Subcutaneous abdominal adipose tissue (tissue), 5 donors: ENCODE measurements around the gene EIF4A2.

Experiments used
- H3K27ac ChIP-seq: one replicate; pipeline ENCODE4 v1.7.0; 2013; ENCODE audit warnings: low read depth, mild to moderate bottlenecking, inconsistent platforms, low read length, moderate library complexity
- H3K27me3 ChIP-seq, 5 donors: one replicate each; pipeline ENCODE4 v1.7.0; 2013; ENCODE audit warnings: low read length in 5 of 5, inconsistent platforms in 1 of 5; ENCODE audit not compliant: control insufficient read depth in 5 of 5, insufficient read depth in 4 of 5
- H3K36me3 ChIP-seq, 5 donors: one replicate each; pipeline ENCODE4 v1.7.0; 2013; ENCODE audit warnings: low read length in 5 of 5; ENCODE audit not compliant: control insufficient read depth in 5 of 5, insufficient read depth in 5 of 5
- H3K4me1 ChIP-seq, 5 donors: one replicate each; pipeline ENCODE4 v1.7.0; 2013; ENCODE audit warnings: low read length in 5 of 5, mild to moderate bottlenecking in 3 of 5, moderate library complexity in 1 of 5; ENCODE audit not compliant: control insufficient read depth in 5 of 5, insufficient read depth in 5 of 5
- H3K4me3 ChIP-seq, 5 donors: one replicate each; pipeline ENCODE4 v1.7.0; 2013; ENCODE audit warnings: low read length in 5 of 5, low read depth in 1 of 5
- H3K9ac ChIP-seq, 5 donors: one replicate each; pipeline ENCODE4 v1.7.0; 2013; ENCODE audit warnings: low read length in 5 of 5, mild to moderate bottlenecking in 4 of 5, moderate library complexity in 3 of 5
- H3K9me3 ChIP-seq, 5 donors: one replicate each; pipeline ENCODE4 v1.7.0; 2013; ENCODE audit warnings: low read length in 5 of 5; ENCODE audit not compliant: control insufficient read depth in 5 of 5
- donor health status: healthy.
- donor health status: healthy.
- donor health status: healthy.
- donor health status: healthy.
- donor health status: healthy.

Gene EIF4A2

DNA sequence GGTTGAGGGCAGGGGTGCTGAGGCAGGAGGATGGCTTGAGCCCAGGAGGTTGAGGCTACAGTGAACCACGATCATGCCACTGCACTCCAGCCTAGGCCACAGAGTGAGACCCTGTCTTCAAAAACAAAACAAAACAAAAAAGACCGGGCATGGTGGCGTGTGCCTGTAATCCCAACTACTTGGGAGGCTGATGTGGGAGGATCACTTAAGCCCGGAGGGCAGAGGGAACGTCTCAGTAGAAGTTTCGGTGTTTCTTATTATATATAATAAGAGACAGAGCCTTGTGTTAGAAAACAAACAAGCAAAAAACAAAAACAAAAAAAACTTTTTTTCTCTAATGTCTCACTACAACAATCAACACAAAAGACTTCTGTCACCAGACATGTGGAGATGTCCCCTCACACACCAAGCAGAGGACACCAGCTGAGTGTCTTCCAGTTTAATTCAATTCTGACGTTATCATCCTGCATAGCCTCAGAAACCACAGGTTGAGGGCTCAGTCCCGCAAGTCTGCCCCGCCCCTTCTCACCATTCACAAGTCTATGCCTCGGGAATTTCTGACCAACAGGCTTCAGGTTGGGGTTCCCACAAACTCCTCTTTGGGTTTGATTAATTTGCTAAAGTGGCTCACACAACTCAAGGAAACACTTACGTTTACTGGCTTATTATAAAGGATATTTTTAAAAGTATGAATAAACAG lies 24.0 kb upstream of the EIF4A2 start:
- Histone ChIP-seq H3K36me3 (no peaks in the 10 kb centered on the region), H3K4me3 (no peak overlapping the region), H3K4me1 (no peaks in the 10 kb centered on the region), H3K9me3 (no peaks in the 10 kb centered on the region), H3K27ac (no peak overlapping the region), H3K27me3 (no peaks in the 10 kb centered on the region), H3K9ac (no peak overlapping the region)

GRCh38 chr3:186760141-186760833 lies 23.1 kb upstream of the EIF4A2 start:
- H3K4me3 ChIP-seq, result no peak overlapping the region
- no peak overlapping the region for H3K27ac ChIP-seq
- H3K36me3 ChIP-seq, result no peaks in the 10 kb centered on the region
- H3K4me1 ChIP-seq, result no peaks in the 10 kb centered on the region
- H3K27me3 ChIP-seq, result no peaks in the 10 kb centered on the region
- H3K9me3 ChIP-seq, result no peaks in the 10 kb centered on the region
- no peak overlapping the region for H3K9ac ChIP-seq

DNA sequence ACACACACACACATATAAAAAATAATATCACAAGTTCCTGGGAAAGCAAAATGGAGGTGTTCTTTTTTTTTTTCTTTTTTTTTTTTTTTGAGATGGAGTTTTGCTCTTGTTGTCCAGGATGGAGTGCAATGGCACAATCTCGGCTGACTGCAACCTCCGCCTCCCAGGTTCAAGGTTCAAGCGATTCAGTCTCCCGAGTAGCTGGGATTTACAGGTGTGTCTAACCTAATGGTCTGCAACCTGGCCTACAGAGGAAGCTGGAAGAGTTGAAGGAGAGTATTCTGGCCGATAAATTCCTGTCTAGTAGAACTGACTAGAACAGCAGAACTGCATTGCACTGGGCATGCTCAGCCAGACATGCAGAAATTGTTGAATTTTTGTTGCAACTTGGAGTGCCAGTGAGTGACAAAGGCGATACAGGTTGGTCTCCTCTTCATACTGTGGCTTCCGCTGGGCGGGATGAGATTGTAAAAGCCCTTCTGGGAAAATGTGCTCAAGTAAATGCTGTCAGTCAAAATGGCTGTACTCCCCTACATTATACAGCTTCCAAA lies 22.4 kb upstream of the EIF4A2 start:
- no peaks in the 10 kb centered on the region for H3K9me3 ChIP-seq
- no peak overlapping the region for H3K27ac ChIP-seq
- H3K36me3 ChIP-seq, result no peaks in the 10 kb centered on the region
- H3K9ac ChIP-seq, result no peak overlapping the region
- no peaks in the 10 kb centered on the region for H3K4me1 ChIP-seq
- H3K4me3 ChIP-seq, result no peak overlapping the region
- H3K27me3 ChIP-seq, result no peaks in the 10 kb centered on the region

DNA sequence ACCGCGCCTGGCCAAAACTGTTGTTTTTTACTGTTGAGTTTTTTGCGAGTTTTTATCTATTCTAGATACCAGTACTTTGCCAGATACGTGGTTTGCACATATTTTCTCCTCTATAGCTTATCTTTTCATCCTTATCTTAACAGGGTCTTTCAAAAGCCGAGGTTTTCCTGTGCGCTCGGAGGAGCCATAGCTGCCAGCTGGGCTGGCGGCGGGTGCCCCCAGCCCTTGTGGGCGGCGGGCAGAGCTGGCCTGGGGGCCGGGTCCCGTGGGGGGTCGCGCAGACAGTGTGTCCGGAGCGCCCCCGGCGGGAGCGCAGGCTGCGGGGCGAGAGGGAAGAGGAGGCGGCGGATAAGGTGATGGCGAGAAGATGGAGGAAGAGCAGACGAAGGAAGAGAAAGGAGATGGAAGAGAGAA lies 11.1 kb upstream of the EIF4A2 start:
- Histone ChIP-seq H3K36me3 (no peaks in the 10 kb centered on the region), H3K4me3 (peak overlapping the region; percentile 61 to 78 (median 72)), H3K9ac (peak overlapping the region in 3 of 5 donors; percentile 65 to 68 (median 65)), H3K27me3 (no peaks in the 10 kb centered on the region), H3K9me3 (no peaks in the 10 kb centered on the region), H3K27ac (no peak overlapping the region), H3K4me1 (peaks cover 0 to 17% (median 13%) of the 10 kb centered on the region in 5 donors)

DNA sequence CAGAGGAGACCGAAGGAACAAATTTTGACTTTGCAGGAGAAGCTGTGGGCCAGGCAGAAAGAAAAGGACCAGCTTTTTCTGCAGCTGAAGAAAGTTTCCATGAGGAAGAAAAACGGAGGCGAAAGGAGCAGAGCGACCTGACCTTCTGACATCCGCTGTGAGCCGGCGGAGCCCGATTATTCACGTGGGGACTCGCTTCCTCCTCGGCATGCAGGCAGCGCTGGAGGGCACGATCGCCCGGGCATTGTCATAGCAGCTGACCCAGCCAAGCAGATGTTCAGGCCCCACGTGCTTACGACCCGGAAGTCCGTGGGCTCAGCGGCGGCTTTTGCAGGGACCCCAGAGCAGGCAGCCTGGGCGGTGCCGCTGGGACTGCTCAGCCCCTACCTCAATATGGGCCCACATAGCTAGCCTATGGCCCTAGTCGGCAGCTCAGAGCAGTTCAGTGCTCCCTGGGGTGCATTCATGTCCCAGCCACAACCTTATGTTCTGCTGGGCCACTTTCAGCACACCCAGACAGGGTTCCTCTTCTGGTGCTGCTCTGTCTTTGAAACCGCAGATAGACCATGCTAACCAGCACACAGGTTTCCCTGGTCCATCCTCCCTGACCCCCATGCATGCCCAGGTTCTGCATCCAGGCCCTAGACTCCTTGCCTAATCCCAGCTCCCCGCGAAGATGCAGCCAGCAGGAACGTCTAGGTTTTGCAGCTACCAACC lies 10.5 kb upstream of the EIF4A2 start:
- H3K4me3 ChIP-seq, result peak overlapping the region; percentile 61 to 78 (median 72)
- peaks cover 0 to 17% (median 13%) of the 10 kb centered on the region in 5 donors for H3K4me1 ChIP-seq
- no peak overlapping the region for H3K27ac ChIP-seq
- H3K36me3 ChIP-seq, result no peaks in the 10 kb centered on the region
- H3K9ac ChIP-seq, result peak overlapping the region in 4 of 5 donors; percentile 41 to 68 (median 65)
- no peaks in the 10 kb centered on the region for H3K9me3 ChIP-seq
- no peaks in the 10 kb centered on the region for H3K27me3 ChIP-seq

DNA sequence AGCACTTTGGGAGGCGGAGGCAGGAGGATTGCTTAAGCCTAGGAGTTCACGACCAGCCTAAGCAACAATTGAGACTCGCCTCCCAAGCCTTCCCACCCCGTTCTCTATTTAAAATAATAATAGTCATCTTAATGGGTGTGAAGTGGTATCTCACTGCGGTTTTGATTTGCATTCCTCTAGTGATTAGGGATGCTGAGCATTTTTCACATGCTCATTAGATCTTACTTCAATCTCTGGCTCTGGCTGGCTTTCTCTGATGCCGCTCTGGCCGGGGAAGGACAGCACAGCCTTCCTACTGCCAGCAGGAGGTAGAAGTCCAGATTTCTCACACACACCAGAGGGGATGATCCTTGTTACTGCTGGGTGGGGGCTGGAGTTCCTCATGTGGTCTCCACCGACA lies 7.4 kb upstream of the EIF4A2 start:
- no peaks in the 10 kb centered on the region for H3K36me3 ChIP-seq
- peaks cover 0 to 17% (median 13%) of the 10 kb centered on the region in 5 donors for H3K4me1 ChIP-seq
- H3K27me3 ChIP-seq, result no peaks in the 10 kb centered on the region
- H3K9ac ChIP-seq, result no peak overlapping the region
- no peaks in the 10 kb centered on the region for H3K9me3 ChIP-seq
- no peak overlapping the region for H3K27ac ChIP-seq
- H3K4me3 ChIP-seq, result no peak overlapping the region

- no peak overlapping the region for H3K27ac ChIP-seq
- H3K9me3 ChIP-seq, result no peaks in the 10 kb centered on the region
- no peaks in the 10 kb centered on the region for H3K36me3 ChIP-seq
- no peak overlapping the region for H3K4me3 ChIP-seq
- no peaks in the 10 kb centered on the region for H3K27me3 ChIP-seq
- H3K4me1 ChIP-seq, result peaks cover 3 to 13% (median 8%) of the 10 kb centered on the region in 5 donors
- H3K9ac ChIP-seq, result no peak overlapping the region
These were observed 4.2 kb upstream of the EIF4A2 start for GRCh38 chr3:186779204-186779603.

DNA sequence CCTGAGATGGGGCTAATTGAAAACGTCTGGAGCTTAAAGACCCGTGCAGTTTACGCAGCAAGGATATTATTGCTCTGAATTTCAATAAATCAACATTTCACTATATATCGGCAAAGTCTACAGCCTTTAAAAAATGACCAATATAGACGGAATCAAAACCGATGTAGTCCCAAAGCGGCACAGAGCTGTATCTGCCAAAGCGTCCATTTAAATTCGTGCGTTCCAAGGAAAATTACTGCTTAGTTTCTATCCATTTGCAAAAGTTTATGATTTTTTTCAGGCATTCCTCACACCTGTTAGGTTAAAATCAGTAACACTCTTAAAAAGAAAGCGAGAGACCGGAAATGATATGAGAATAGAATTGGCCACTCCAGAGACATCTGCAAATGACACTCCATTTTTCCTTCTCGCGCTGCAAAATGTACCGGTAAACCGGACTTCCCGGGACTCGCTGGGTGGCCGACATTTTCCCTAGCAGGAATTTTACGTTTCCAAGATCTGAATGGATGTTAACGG lies 777 bp upstream of the EIF4A2 start:
- Histone ChIP-seq H3K4me1 (peaks cover 10 to 46% (median 42%) of the 10 kb centered on the region in 5 donors), H3K27me3 (no peaks in the 10 kb centered on the region)

GRCh38 chr3:186783731-186784515 lies 546 bp downstream of the EIF4A2 start:
- Histone ChIP-seq H3K36me3 (peaks cover 43 to 46% (median 45%) of the 10 kb centered on the region in 5 donors), H3K4me3 (peak overlapping the region; percentile 97 to 100 (median 100)), H3K9ac (peak overlapping the region; percentile 100), H3K9me3 (no peaks in the 10 kb centered on the region), H3K4me1 (peaks cover 10 to 51% (median 46%) of the 10 kb centered on the region in 5 donors), H3K27me3 (no peaks in the 10 kb centered on the region), H3K27ac (peak overlapping the region; percentile 100)

More for the DNA sequence above, 777 bp upstream of the EIF4A2 start:
- peak overlapping the region; percentile 29 to 100 (median 100) for H3K9ac ChIP-seq
- H3K9me3 ChIP-seq, result no peaks in the 10 kb centered on the region
- H3K4me3 ChIP-seq, result peak overlapping the region; percentile 90 to 100 (median 100)
- H3K27ac ChIP-seq, result peak overlapping the region; percentile 100
- H3K36me3 ChIP-seq, result peaks cover 30 to 33% (median 32%) of the 10 kb centered on the region in 5 donors
